A549 (cell line): ENCODE data around the gene INO80. TPM values are rescaled to one million over a fixed set of nuclear protein-coding genes. Genes with fewer than 3 reads are reported as not detected.
A peak's percentile ranks its signal among the peaks of the same experiment; 100 is the strongest.

Experiments used
- BCL3 ChIP-seq: fragments of >200 bp; sonication (Bioruptor Twin); formaldehyde crosslinking; IDR thresholded peaks from 3 replicates; pipeline ENCODE4 v1.6.1; 2016
- BHLHE40 ChIP-seq: IDR thresholded peaks from 2 replicates; pipeline ENCODE4 v1.6.1; 2012; ENCODE audit warnings: low read depth, low read length, inconsistent platforms
- CHD2 ChIP-seq: fragments of 150-350 bp; IDR thresholded peaks from 2 replicates; pipeline ENCODE4 v1.6.1; 2014; ENCODE audit warnings: low read length; ENCODE audit not compliant: partially characterized antibody
- CTCF ChIP-seq: fragments of >200 bp; sonication (Bioruptor Twin); formaldehyde crosslinking; IDR thresholded peaks from 3 replicates; pipeline ENCODE4 v1.5.1; 2016
- E2F6 ChIP-seq: IDR thresholded peaks from 2 replicates; pipeline ENCODE4 v1.6.1; 2012; ENCODE audit warnings: low read depth, borderline replicate concordance
- FOXS1 ChIP-seq: fragments of 250-450 bp; sonication (Bioruptor Pico); IDR thresholded peaks from 2 replicates; pipeline ENCODE4 v1.5.0; 2020; ENCODE audit warnings: mild to moderate bottlenecking, moderate library complexity
- GATA3 ChIP-seq: IDR thresholded peaks from 2 replicates; pipeline ENCODE4 v1.6.1; 2012; ENCODE audit warnings: borderline replicate concordance
- HEYL ChIP-seq: fragments of 250-450 bp; sonication (Bioruptor Pico); IDR thresholded peaks from 2 replicates; pipeline ENCODE4 v1.8.0; 2021; ENCODE audit warnings: mild to moderate bottlenecking, moderate library complexity
- HMGXB4 ChIP-seq: fragments of 250-450 bp; sonication (Bioruptor Pico); IDR thresholded peaks from 2 replicates; pipeline ENCODE4 v1.5.0; 2021; ENCODE audit warnings: mild to moderate bottlenecking, moderate library complexity, borderline replicate concordance
- HOXB13 ChIP-seq: fragments of 250-450 bp; sonication (Bioruptor Pico); IDR thresholded peaks from 2 replicates; pipeline ENCODE4 v1.5.0; 2020; ENCODE audit warnings: low read depth, mild to moderate bottlenecking, moderate library complexity
- JUN ChIP-seq, 2 experiments: fragments of >200 bp; sonication (Bioruptor Twin); formaldehyde crosslinking; IDR thresholded peaks; 2 replicates in 1 of 2; 3 replicates in 1 of 2; pipeline ENCODE4 v1.6.1; 2016 to 2017
- KDM5A ChIP-seq: fragments of 200-600 bp; sonication (generic); IDR thresholded peaks from 2 replicates; pipeline ENCODE4 v1.6.1; 2016; ENCODE audit warnings: antibody characterized with exemption, mild to moderate bottlenecking
- NFE2L2 ChIP-seq: fragments of 150-350 bp; conservative IDR thresholded peaks from 2 replicates; pipeline ENCODE4 v1.6.1; 2014; ENCODE audit warnings: low read length
- PHF8 ChIP-seq: fragments of 200-600 bp; sonication (generic); IDR thresholded peaks from 2 replicates; pipeline ENCODE4 v1.6.1; 2016; ENCODE audit warnings: low read depth, mild to moderate bottlenecking, antibody characterized with exemption, moderate library complexity, borderline replicate concordance
- POLR2AphosphoS2 ChIP-seq: conservative IDR thresholded peaks from 2 replicates; pipeline ENCODE4 v1.6.1; 2012; ENCODE audit warnings: low read length, improper control_type of control experiment, inconsistent platforms
- REST ChIP-seq: fragments of 200-600 bp; sonication (generic); IDR thresholded peaks from 2 replicates; pipeline ENCODE4 v1.6.1; 2016; ENCODE audit warnings: antibody characterized with exemption, mild to moderate bottlenecking, moderate library complexity
- RFX5 ChIP-seq: fragments of 450-650 bp; IDR thresholded peaks from 2 replicates; pipeline ENCODE4 v1.7.1; 2014; ENCODE audit warnings: antibody characterized with exemption, mild to moderate bottlenecking, moderate library complexity
- RNF2 ChIP-seq: fragments of 200-600 bp; sonication (generic); IDR thresholded peaks from 2 replicates; pipeline ENCODE4 v1.6.1; 2016; ENCODE audit warnings: low read depth, mild to moderate bottlenecking, antibody characterized with exemption, moderate library complexity, borderline replicate concordance
- SMC3 ChIP-seq: fragments of >200 bp; sonication (Bioruptor Twin); formaldehyde crosslinking; IDR thresholded peaks from 3 replicates; pipeline ENCODE4 v1.6.1; 2018; ENCODE audit warnings: inconsistent platforms
- SREBF2 ChIP-seq: fragments of 450-650 bp; IDR thresholded peaks from 2 replicates; pipeline ENCODE4 v1.6.1; 2014; ENCODE audit warnings: mild to moderate bottlenecking, moderate library complexity
- TP53 ChIP-seq: fragments of 250-450 bp; sonication (Bioruptor Pico); IDR thresholded peaks from 2 replicates; pipeline ENCODE4 v1.5.0; 2021; ENCODE audit warnings: mild to moderate bottlenecking, moderate library complexity
- ZC3H11A ChIP-seq: fragments of 450-650 bp; IDR thresholded peaks from 2 replicates; pipeline ENCODE4 v1.6.1; 2014; ENCODE audit warnings: antibody characterized with exemption, mild to moderate bottlenecking
- ZFP36 ChIP-seq: fragments of 450-650 bp; IDR thresholded peaks from 2 replicates; pipeline ENCODE4 v1.6.1; 2014; ENCODE audit warnings: borderline replicate concordance; ENCODE audit not compliant: partially characterized antibody
- polyA plus RNA-seq, 4 experiments: library from polyadenylated mRNA; depleted of rRNA in 3 of 4; stranded (reverse); fragments of >200 nt; fragmentation: RNase III in 1 of 4; extraction: RNeasy Plus Mini Kit Qiagen cat#74134 plus additional on column Dnase treatment in 1 of 4; gene quantifications; 2 replicates in 3 of 4; 3 replicates in 1 of 4; pipeline ENCODE4 v1.2.3, GENCODE V29; 2011 to 2017

Gene INO80
- polyA plus RNA-seq, 2 of the 4 experiments (the other 2 are of a cell fraction): 6.7 to 10.9 TPM

- TF ChIP-seq BCL3: no peak
- no peak for TF ChIP-seq HEYL (CRISPR knock-in tag)
- TF ChIP-seq ZFP36: no peak
- no peak for TF ChIP-seq RFX5
- TF ChIP-seq SREBF2: no peak
- TF ChIP-seq SMC3: peak; percentile 74
- TF ChIP-seq ZC3H11A: no peak
- no peak for TF ChIP-seq NFE2L2
- TF ChIP-seq POLR2AphosphoS2: no peak
- no peak for TF ChIP-seq RNF2
- no peak for TF ChIP-seq BHLHE40
- TF ChIP-seq JUN (IDR thresholded peaks at IDR 0.05): peak in 1 of 2 experiments; percentile 51; a peak in 2 of 5 replicates
- TF ChIP-seq REST: peak; percentile 48
- no peak for TF ChIP-seq E2F6
- no peak for TF ChIP-seq FOXS1
- no peak for TF ChIP-seq HMGXB4
- TF ChIP-seq GATA3: no peak
- peak; percentile 89 for TF ChIP-seq CTCF
- TF ChIP-seq CHD2: no peak
- TF ChIP-seq KDM5A: no peak
- TF ChIP-seq PHF8: peak; percentile 26; the same call in 1 of the 2 replicates
- TF ChIP-seq HOXB13 (CRISPR knock-in tag): no peak
- TF ChIP-seq TP53: no peak
These were observed 174.3 kb downstream of the INO80 start (continued) for GRCh38 chr15:40941528-40942336.
